Measurements from ENCODE around the gene AHSG.

Gene AHSG

DNA sequence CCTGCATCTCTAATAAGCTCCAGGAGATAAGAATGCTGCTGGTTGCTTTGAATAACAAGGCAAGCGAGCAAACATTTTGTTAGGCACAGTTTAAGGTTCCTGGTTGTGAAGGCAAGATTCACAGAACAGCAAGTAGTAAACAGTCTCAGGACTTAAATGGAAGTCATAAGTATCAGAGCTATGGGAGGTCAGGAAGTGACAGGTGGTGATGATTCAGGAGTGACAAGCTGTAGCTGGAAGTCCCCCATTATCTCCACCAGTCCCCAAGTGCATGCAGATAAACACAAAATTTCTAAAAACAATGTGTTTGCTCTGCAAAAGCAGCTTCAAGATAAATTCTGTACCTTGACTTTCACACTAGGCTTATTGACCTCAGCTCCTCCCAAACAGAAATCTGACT lies 30.6 kb downstream of the AHSG start:
- DNase-seq = no peak

- DNase-seq = no peak
Measured at GRCh38 chr3:186644683-186645082, 31.8 kb downstream of the AHSG start.

- no peak for DNase-seq
Measured at GRCh38 chr3:186646106-186646505, 33.2 kb downstream of the AHSG start.

- no peak for DNase-seq
Measured at GRCh38 chr3:186646841-186647240, 34.0 kb downstream of the AHSG start.

DNA sequence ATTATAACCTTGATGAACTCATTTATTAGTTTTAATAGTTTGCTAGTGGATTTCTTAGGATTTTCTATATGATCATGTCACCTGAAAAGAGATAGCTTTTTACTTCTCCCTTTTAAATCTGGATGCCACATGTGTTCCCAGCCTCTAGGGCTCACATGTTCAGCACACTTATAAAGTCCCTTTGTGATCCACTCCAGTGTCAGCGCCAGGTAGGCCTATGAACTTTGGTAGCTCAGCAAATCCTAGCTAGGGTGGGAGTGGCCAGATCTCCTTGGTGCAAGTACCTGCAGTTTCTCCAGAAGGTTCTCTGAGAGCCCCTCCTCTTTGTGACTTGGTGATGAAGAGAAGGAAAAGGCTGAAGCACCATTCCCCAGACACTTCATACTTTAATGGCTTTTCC lies 36.0 kb downstream of the AHSG start:
- DNase-seq = no peak

DNA sequence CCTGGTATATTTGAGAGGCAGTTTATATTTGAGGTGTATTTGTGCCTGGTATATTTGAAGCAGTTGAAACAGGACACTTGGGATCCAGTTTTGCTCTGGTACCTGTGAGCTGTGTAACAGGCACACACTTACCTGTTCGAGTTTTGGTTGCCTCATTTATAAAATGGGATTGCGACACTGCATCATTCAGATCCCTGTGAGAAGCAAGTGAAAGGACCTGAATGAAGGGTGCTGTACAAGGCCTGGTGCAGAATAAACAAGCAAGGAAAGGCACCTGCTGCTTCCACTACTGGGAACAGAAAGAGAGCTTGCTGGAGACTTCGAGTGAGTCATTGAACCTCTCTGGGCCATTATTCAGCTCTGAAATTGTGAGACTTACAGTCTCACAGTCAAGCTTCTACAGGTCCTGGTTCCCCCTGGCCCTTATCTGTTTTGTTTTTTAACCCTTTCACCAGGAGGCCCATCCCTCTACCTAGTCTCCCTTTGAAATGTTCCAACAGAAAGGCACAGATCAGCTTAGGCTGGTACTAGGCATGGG lies 38.9 kb downstream of the AHSG start:
- DNase-seq = no peak

- no peak for DNase-seq
Measured at GRCh38 chr3:186653080-186653707, 40.3 kb downstream of the AHSG start.

GRCh38 chr3:186653984-186654383 lies 41.1 kb downstream of the AHSG start:
- peak in 1 of 2 experiments; percentile 15 for DNase-seq

DNA sequence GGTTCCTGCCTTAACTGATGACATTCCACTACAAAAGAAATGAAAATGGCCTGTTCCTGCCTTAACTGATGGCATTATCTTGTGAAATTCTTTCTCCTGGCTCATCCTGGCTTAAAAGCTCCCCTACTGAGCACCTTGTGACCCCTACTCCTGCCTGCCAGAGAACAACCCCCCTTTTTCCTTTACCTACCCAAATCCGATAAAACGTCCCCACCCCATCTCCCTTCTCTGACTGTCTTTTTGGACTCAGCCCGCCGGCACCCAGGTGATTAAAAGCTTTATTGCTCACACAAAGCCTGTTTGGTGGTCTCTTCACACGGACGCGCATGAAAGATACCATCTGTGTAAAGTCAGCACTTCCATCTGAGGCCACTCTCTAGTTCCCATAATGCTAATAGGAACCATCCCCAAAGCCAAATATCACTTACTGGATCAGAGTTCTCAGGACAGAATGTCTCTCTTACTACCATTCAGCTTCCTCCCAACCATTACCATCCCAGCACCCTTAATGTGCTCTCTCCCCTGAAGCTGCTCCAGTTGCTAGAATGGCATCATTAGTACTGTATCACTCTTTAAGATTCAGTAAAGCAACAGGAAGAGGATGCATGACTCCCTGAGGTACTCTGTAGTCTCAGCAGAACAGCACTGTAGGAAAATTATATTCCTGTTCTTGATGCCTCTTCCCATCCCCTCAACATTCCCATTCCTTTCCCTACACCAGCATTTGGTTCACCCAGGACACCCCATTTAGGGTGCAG lies 50.7 kb downstream of the AHSG start:
- DNase-seq = no peak

- DNase-seq = no peak
Measured at GRCh38 chr3:186664119-186664495, 51.2 kb downstream of the AHSG start.

DNA sequence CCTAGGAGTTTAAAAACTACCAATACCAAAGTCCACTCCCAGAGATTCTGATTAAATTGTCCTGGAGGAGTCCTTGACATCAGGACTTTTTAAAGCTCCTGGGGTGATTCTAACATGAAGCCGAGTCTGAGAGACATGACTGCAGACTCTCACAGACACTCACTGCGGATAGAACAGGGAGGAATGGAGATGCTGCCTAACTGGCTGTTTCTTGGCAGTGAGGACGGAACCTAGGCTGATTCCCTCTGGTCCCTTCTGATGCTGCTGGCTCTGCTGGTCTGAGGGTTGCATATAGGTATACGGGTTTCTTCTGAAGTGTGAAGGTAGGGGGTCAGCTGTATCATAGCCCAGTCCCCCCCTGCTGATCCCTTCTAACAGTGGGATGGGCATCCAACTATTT lies 51.6 kb downstream of the AHSG start:
- DNase-seq = no peak

- DNase-seq = no peak
Measured at GRCh38 chr3:186665625-186666188, 52.8 kb downstream of the AHSG start, which contains the start of gene HRG. TSS of gene HRG (plus strand) at chr3:186666014. CDS start at chr3:186666032, 18 bp downstream.

- no peak for DNase-seq
Measured at GRCh38 chr3:186668426-186668825, 55.6 kb downstream of the AHSG start.

- no peak for DNase-seq
Measured at GRCh38 chr3:186669378-186670084, 56.7 kb downstream of the AHSG start.

DNA sequence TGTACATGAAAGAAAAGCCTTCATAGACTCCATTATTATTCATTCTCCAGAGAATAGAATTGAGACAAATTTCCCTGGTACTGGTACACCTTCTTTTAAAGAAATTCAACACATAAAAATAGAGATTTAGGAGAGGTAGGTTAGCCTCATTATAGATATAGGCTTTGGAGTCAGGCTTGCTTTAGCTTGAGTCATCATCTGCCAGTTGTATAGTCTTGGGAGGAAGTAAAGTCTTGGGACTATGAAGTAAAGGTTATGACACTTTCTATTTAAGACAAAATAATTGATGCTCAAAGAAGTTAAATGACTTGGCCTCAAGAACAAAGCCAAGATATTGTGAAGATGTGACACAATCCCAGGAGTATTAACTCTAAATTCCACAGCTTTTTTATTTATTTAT lies 57.3 kb downstream of the AHSG start:
- DNase-seq = no peak

Data from NCI-H446 (cell line).